GM12878 (cell line): ENCODE measurements around the gene CREBRF. TPM values are rescaled to one million over a fixed set of nuclear protein-coding genes. Genes with fewer than 3 reads are reported as not detected.

Experiments
- ATAC-seq: fragments of 200-7000 bp; cut with Tn5 transposase; 3 replicates; pipeline ENCODE4 v1.9.1; 2020; ENCODE audit warnings: mild to moderate bottlenecking, moderate library complexity
- BruUV-seq: library from RNA; stranded (reverse); fragments of 400-500 nt; replicated peaks from 2 replicates; lab custom pipeline; 2021; lab: Mats Ljungman, UMichigan
- CTCF ChIA-PET: fragments of 300-600 bp; sonication (Branson Sonifier 250); formaldehyde crosslinking; extraction: SDS; loops from one replicate; lab custom pipeline; 2021; ENCODE audit warnings: inconsistent platforms; lab: Yijun Ruan, JAX
- POLR2A ChIA-PET: fragments of 350-600 bp; formaldehyde crosslinking; extraction: SDS; loops from one replicate; lab custom pipeline; 2021; ENCODE audit warnings: inconsistent platforms; lab: Charles Lee
- RAD21 ChIA-PET: fragments of 300-600 bp; sonication (Branson Sonifier 250); formaldehyde crosslinking; loops from one replicate; lab custom pipeline; 2023; ENCODE audit warnings: antibody characterized with exemption; ENCODE audit not compliant: unreplicated experiment; lab: Charles Lee
- SMC1A ChIA-PET: fragments of 300-600 bp; sonication (Branson Sonifier 250); formaldehyde crosslinking; loops from one replicate; lab custom pipeline; 2023; ENCODE audit not compliant: unreplicated experiment, uncharacterized antibody; lab: Charles Lee
- DNase-seq: peaks from one replicate; pipeline ENCODE4 v3.0.0-alpha.2; 2011; ENCODE audit warnings: low read depth, low spot score
- FAIRE-seq: peaks from 3 replicates; lab custom pipeline; 2011; peaks lifted over from hg19 to GRCh38; lab: Jason Lieb, UNC
- H2AFZ ChIP-seq: 2 replicates; pipeline ENCODE4 v1.6.0; 2011; ENCODE audit warnings: low read depth, low read length, control low read depth; ENCODE audit not compliant: control insufficient read depth
- H3K27ac ChIP-seq: 2 replicates; pipeline ENCODE4 v1.5.1; 2011; ENCODE audit warnings: control low read depth; ENCODE audit not compliant: control insufficient read depth, insufficient read depth
- H3K27me3 ChIP-seq, 2 experiments: replicated peaks in 1 of 2; 2 replicates each; pipeline versions ENCODE4 v1.6.0 to v1.6.1; 2011; ENCODE audit warnings: low read length in 1 of 2; ENCODE audit not compliant: control insufficient read depth in 2 of 2, insufficient read depth in 2 of 2
- H3K36me3 ChIP-seq, 2 experiments: 2 replicates each; pipeline ENCODE4 v1.5.1; 2011; ENCODE audit warnings: low read length in 1 of 2; ENCODE audit not compliant: control insufficient read depth in 2 of 2, insufficient read depth in 2 of 2
- H3K4me1 ChIP-seq: 2 replicates; pipeline ENCODE4 v1.6.1; 2011; ENCODE audit warnings: mild to moderate bottlenecking, low read length, moderate library complexity, mixed read lengths; ENCODE audit not compliant: control insufficient read depth, insufficient read depth
- H3K4me2 ChIP-seq: 2 replicates; pipeline ENCODE4 v1.6.0; 2011; ENCODE audit warnings: control low read depth; ENCODE audit not compliant: control insufficient read depth, insufficient read depth
- H3K4me3 ChIP-seq: fragments of 200-600 bp; sonication (generic); 2 replicates; pipeline ENCODE4 v1.5.1; 2016
- H3K79me2 ChIP-seq: 2 replicates; pipeline ENCODE4 v1.6.0; 2011; ENCODE audit warnings: low read length; ENCODE audit not compliant: control insufficient read depth, insufficient read depth
- H3K9ac ChIP-seq: 2 replicates; pipeline ENCODE4 v1.8.0; 2011; ENCODE audit warnings: low read length, control low read depth, mixed read lengths; ENCODE audit not compliant: control insufficient read depth, insufficient read depth
- H3K9me3 ChIP-seq: replicated peaks from 3 replicates; pipeline ENCODE4 v1.5.1; 2011; ENCODE audit warnings: mild to moderate bottlenecking, low read length; ENCODE audit not compliant: control insufficient read depth, insufficient read depth
- H4K20me1 ChIP-seq: 2 replicates; pipeline ENCODE4 v1.6.0; 2011; ENCODE audit not compliant: control insufficient read depth, insufficient read depth
- ATF7 ChIP-seq: fragments of 450-650 bp; IDR thresholded peaks from 2 replicates; pipeline ENCODE4 v1.6.1; 2016; ENCODE audit warnings: low read depth, mild to moderate bottlenecking
- CHD4 ChIP-seq: fragments of 200-600 bp; sonication (generic); IDR thresholded peaks from 2 replicates; pipeline ENCODE4 v1.6.1; 2016; ENCODE audit warnings: mild to moderate bottlenecking
- IKZF1 ChIP-seq: fragments of 450-650 bp; conservative IDR thresholded peaks from 2 replicates; pipeline ENCODE4 v1.6.1; 2017; ENCODE audit warnings: antibody characterized with exemption, mild to moderate bottlenecking
- MXI1 ChIP-seq: fragments of 150-350 bp; IDR thresholded peaks from 2 replicates; pipeline ENCODE4 v1.6.1; 2011; ENCODE audit warnings: low read depth, mild to moderate bottlenecking, inconsistent platforms, low read length, improper control_type of control experiment
- PBX3 ChIP-seq: IDR thresholded peaks from 2 replicates; pipeline ENCODE4 v1.6.1; 2011; ENCODE audit warnings: mild to moderate bottlenecking, low read depth, low read length, moderate library complexity; ENCODE audit not compliant: insufficient replicate concordance
- POLR2A ChIP-seq: IDR thresholded peaks from 2 replicates; pipeline ENCODE4 v1.6.1; 2011; ENCODE audit warnings: low read depth, mild to moderate bottlenecking, low read length
- STAT1 ChIP-seq: fragments of 450-650 bp; conservative IDR thresholded peaks from 2 replicates; pipeline ENCODE4 v1.6.1; 2014; ENCODE audit warnings: antibody characterized with exemption, mild to moderate bottlenecking
- WGBS: methylation state at CpG from one replicate; pipeline ENCODE4 v1.1.6; 2016; ENCODE audit warnings: low lambda C conversion rate; ENCODE audit not compliant: insufficient replicate concordance, insufficient coverage; ENCODE audit errors: missing lambda C conversion rate; 5-methylcytosine and 5-hydroxymethylcytosine counted together
- in situ Hi-C: fragments of 300-500 bp; cut with MboI; formaldehyde crosslinking; loops from 9 replicates; pipeline ENCODE4 v1.14.3; 2018; ENCODE audit warnings: mixed read lengths
- intact Hi-C: fragments of 100-400 bp; cut with micrococcal nuclease; formaldehyde crosslinking; loops from one replicate; pipeline ENCODE4 v1.14.2; 2022; ENCODE audit not compliant: unreplicated experiment
- polyA plus RNA-seq, 11 experiments: library from polyadenylated mRNA; depleted of rRNA in 4 of 11; unstranded in 6 of 11; stranded (reverse) in 5 of 11; fragments of >200 nt; fragmentation: Nextera tagmentation in 4 of 11; fragmentation: Illumina TruSeq in 1 of 11; extraction: Ambion mirVana in 4 of 11; extraction: Trizol in 1 of 11; gene quantifications; 1 replicate in 1 of 11; 2 replicates in 10 of 11; pipeline versions ENCODE4 v1.2.1 to v1.2.3, GENCODE V29; 2011 to 2016; ENCODE audit warnings: inconsistent platforms in 2 of 11, missing spikeins in 2 of 11, low read depth in 1 of 11
- total RNA-seq, 4 experiments: library from RNA; depleted of rRNA in 3 of 4; stranded (reverse); fragments of >200 nt in 3 of 4; fragmentation: Illumina TruSeq in 1 of 4; extraction: Trizol in 1 of 4; gene quantifications; 2 replicates each; pipeline versions ENCODE4 v1.2.1 to v1.2.3, GENCODE V29; 2013 to 2021

Gene CREBRF
- total and polyA plus RNA-seq, 10 of the 15 experiments (the other 5 are each of a cell fraction or from before 2014, with no cell fraction given): 1.2 to 12.7 (median 3.9) TPM

GRCh38 chr5:173027905-173028304 lies 28.2 kb upstream of the CREBRF start:
- Histone ChIP-seq H3K79me2 (peaks cover 48% of the 10 kb centered on the region), H3K4me2 (no peak overlapping the region)
- POLR2A ChIA-PET: no interaction called here

GRCh38 chr5:173028811-173029327 lies 27.3 kb upstream of the CREBRF start:
- H3K4me2 ChIP-seq: 0 out of 2 replicates have a peak overlapping the region, but pooled peaks have one; percentile 17
- H3K4me1 ChIP-seq: peaks cover 2% of the 10 kb centered on the region
- H2AFZ ChIP-seq: no peak overlapping the region
- TF ChIP-seq MXI1: no peak
- TF ChIP-seq CHD4: no peak
- no peak for TF ChIP-seq IKZF1
- no peak for TF ChIP-seq PBX3
- TF ChIP-seq, all 136 proteins: peak for 0
- 92% methylated on average over 4 of the region's 4 CpGs for WGBS
- no TSS peak for BruUV-seq
- CTCF ChIA-PET: interaction anchor here (1.1 kb wide), 1 partner anchor 107 kb away, joined by 6 read pairs; no protein-coding TSS in a partner anchor
- H4K20me1 ChIP-seq: 0 out of 2 replicates have a peak, but pooled peaks cover 3% of the 10 kb centered on the region
- DNase-seq (no peak), ATAC-seq (no peak), FAIRE-seq (no peak)
- no peaks in the 10 kb centered on the region for H3K9me3 ChIP-seq
- peaks cover 48% of the 10 kb centered on the region for H3K79me2 ChIP-seq
- RAD21 ChIA-PET: interaction anchor here (0.9 kb wide), 1 partner anchor 12 kb away, joined by 5 read pairs; no protein-coding TSS in a partner anchor
- POLR2A ChIA-PET: no interaction called here
- no peak overlapping the region for H3K9ac ChIP-seq
- intact Hi-C loops (no loop called here), in situ Hi-C loops (no loop called here)
- H3K27me3 ChIP-seq: no peaks in the 10 kb centered on the region
- SMC1A ChIA-PET: interaction anchor here (1.1 kb wide), 1 partner anchor 8 kb away, joined by 3 read pairs; no protein-coding TSS in a partner anchor
- H3K27ac ChIP-seq: no peak overlapping the region
- peaks cover 0 to 25% of the 10 kb centered on the region in 2 experiments for H3K36me3 ChIP-seq
- no peak overlapping the region for H3K4me3 ChIP-seq

More at GRCh38 chr5:173027905-173028304, 28.2 kb upstream of the CREBRF start:
- ChIA-PET SMC1A (no interaction called here), CTCF (no interaction called here), RAD21 (no interaction called here)
- ATAC-seq (no peak), FAIRE-seq (no peak)
- Histone ChIP-seq H3K4me3 (no peak overlapping the region), H3K9ac (no peak overlapping the region), H4K20me1 (0 out of 2 replicates have a peak, but pooled peaks cover 3% of the 10 kb centered on the region), H3K27ac (no peak overlapping the region)
- intact Hi-C loops (no loop called here), in situ Hi-C loops (no loop called here)
- no TSS peak for BruUV-seq
- TF ChIP-seq POLR2A (no peak), STAT1 (no peak), ATF7 (no peak)
- TF ChIP-seq, all 136 proteins: peak for 0
- H3K27me3 ChIP-seq: no peaks in the 10 kb centered on the region
- H3K4me1 ChIP-seq: no peaks in the 10 kb centered on the region; the same call in 1 of the 2 replicates
- no peak overlapping the region for H2AFZ ChIP-seq
- H3K36me3 ChIP-seq: peaks cover 0 to 20% of the 10 kb centered on the region in 2 experiments
- DNase-seq: no peak
- 97% methylated on average over 7 of the region's 7 CpGs for WGBS
- H3K9me3 ChIP-seq: no peaks in the 10 kb centered on the region
